Suprapubic skin (tissue), 4 donors: ENCODE measurements around the gene NRAS. TPM values are rescaled to one million over a fixed set of nuclear protein-coding genes. Genes with fewer than 3 reads are reported as not detected.
A peak's percentile ranks its signal among the peaks of the same experiment; 100 is the strongest.

Experiments used
- DNase-seq, 2 donors: peaks; one replicate each; pipeline ENCODE4 v3.0.0-alpha.2; 2019; ENCODE audit warnings: low spot score in 2 of 2
- H3K27ac ChIP-seq: fragments of 200-600 bp; sonication (generic); one replicate; pipeline ENCODE4 v1.5.1; 2019
- H3K27me3 ChIP-seq: fragments of 200-600 bp; sonication (generic); one replicate; pipeline ENCODE4 v1.5.1; 2019
- H3K36me3 ChIP-seq: fragments of 200-600 bp; sonication (generic); one replicate; pipeline ENCODE4 v1.5.1; 2019
- H3K4me1 ChIP-seq: fragments of 200-600 bp; sonication (generic); one replicate; pipeline ENCODE4 v1.5.1; 2019
- H3K4me3 ChIP-seq: fragments of 200-600 bp; sonication (generic); one replicate; pipeline ENCODE4 v1.5.1; 2019; ENCODE audit warnings: mild to moderate bottlenecking
- H3K9me3 ChIP-seq: fragments of 200-600 bp; sonication (generic); one replicate; pipeline ENCODE4 v1.5.1; 2019
- CTCF ChIP-seq, 2 donors: fragments of 200-600 bp in 1 of 2; fragments of 450-650 bp in 1 of 2; sonication (generic) in 1 of 2; IDR thresholded peaks; one replicate each; pipeline ENCODE4 v1.5.1; 2016 to 2019; ENCODE audit warnings: antibody characterized with exemption in 2 of 2, mild to moderate bottlenecking in 1 of 2, moderate library complexity in 1 of 2
- EP300 ChIP-seq: sonication (generic); formaldehyde crosslinking; IDR thresholded peaks from one replicate; pipeline ENCODE4 v1.6.1; 2017; ENCODE audit warnings: antibody characterized with exemption
- POLR2A ChIP-seq, 2 donors: fragments of 450-650 bp; IDR thresholded peaks; one replicate each; pipeline ENCODE4 v1.6.1; 2017; ENCODE audit warnings: antibody characterized with exemption in 2 of 2, mild to moderate bottlenecking in 2 of 2, moderate library complexity in 2 of 2
- POLR2AphosphoS5 ChIP-seq, 3 donors: sonication (generic); formaldehyde crosslinking; IDR thresholded peaks; one replicate each; pipeline ENCODE4 v1.6.1; 2017; ENCODE audit warnings: antibody characterized with exemption in 3 of 3
- WGBS: methylation state at CpG from one replicate; pipeline ENCODE4 v1.1.5; 2018; 5-methylcytosine and 5-hydroxymethylcytosine counted together
- total RNA-seq, 4 donors: library from RNA; depleted of rRNA; stranded (reverse); fragments of >200 nt; gene quantifications; one replicate each; pipeline ENCODE4 v1.1.0, GENCODE V29; 2016

Gene NRAS
- 10 to 100 TPM; 21.8 to 41.1 (median 33.3) TPM for total RNA-seq

- no peaks in the 10 kb centered on the region for H3K9me3 ChIP-seq
- DNase-seq, result peak; percentile 97
- TF ChIP-seq CTCF (IDR thresholded peaks at IDR 0.05) (no peak), POLR2A (IDR thresholded peaks at IDR 0.05) (peak in 1 of 2 donors; percentile 63), POLR2AphosphoS5 (IDR thresholded peaks at IDR 0.05) (peak; percentile 42 to 88 (median 88)), EP300 (no peak)
- under 1% methylated on average over 38 of the region's 38 CpGs for WGBS
- peaks cover 61% of the 10 kb centered on the region for H3K36me3 ChIP-seq
- peaks cover 26% of the 10 kb centered on the region for H3K4me1 ChIP-seq
- peak within 1 kb of the TSS; percentile 91 for H3K27ac ChIP-seq
- peak within 1 kb of the TSS; percentile 72 for H3K4me3 ChIP-seq
- H3K27me3 ChIP-seq, result no peaks in the 10 kb centered on the region
Observed at GRCh38 chr1:114716304-114717170, at the start of gene NRAS. Gene NRAS (minus strand): TSS chr1:114716771. CDS start chr1:114716160, 611 bp downstream.

- no peak overlapping the region for H3K4me3 ChIP-seq
- 84% methylated on average over 4 of the region's 4 CpGs for WGBS
- H3K4me1 ChIP-seq, result no peaks in the 10 kb centered on the region
- no peak for DNase-seq
- no peaks in the 10 kb centered on the region for H3K36me3 ChIP-seq
- no peaks in the 10 kb centered on the region for H3K9me3 ChIP-seq
- H3K27me3 ChIP-seq, result no peaks in the 10 kb centered on the region
- no peak overlapping the region for H3K27ac ChIP-seq
- TF ChIP-seq EP300 (no peak), POLR2A (IDR thresholded peaks at IDR 0.05) (no peak), CTCF (IDR thresholded peaks at IDR 0.05) (no peak), POLR2AphosphoS5 (IDR thresholded peaks at IDR 0.05) (no peak)
Observed at GRCh38 chr1:114764689-114765088, 48.1 kb upstream of the NRAS start.

GRCh38 chr1:114758256-114758832 is 41.8 kb upstream of the NRAS start:
- Histone ChIP-seq H3K9me3 (no peaks in the 10 kb centered on the region), H3K36me3 (no peaks in the 10 kb centered on the region), H3K4me1 (peaks cover 41% of the 10 kb centered on the region), H3K27me3 (no peaks in the 10 kb centered on the region), H3K27ac (peak overlapping the region; percentile 99), H3K4me3 (peak overlapping the region; percentile 84)
- 13% methylated on average over 6 of the region's 6 CpGs for WGBS
- peak in 1 of 2 donors; percentile 13 for TF ChIP-seq CTCF (IDR thresholded peaks at IDR 0.05)
- TF ChIP-seq POLR2A (IDR thresholded peaks at IDR 0.05), result no peak
- TF ChIP-seq POLR2AphosphoS5 (IDR thresholded peaks at IDR 0.05), result no peak
- TF ChIP-seq EP300, result peak; percentile 29
- DNase-seq, result no peak

- peak within 1 kb of the TSS; percentile 84 for H3K4me3 ChIP-seq
- 0% methylated on average over 48 of the region's 50 CpGs for WGBS
Observed at GRCh38 chr1:114757455-114758255, 41.1 kb upstream of the NRAS start, which contains the start of gene CSDE1. Gene CSDE1 (minus strand): TSS chr1:114757984. CDS start chr1:114739890, 18,094 bp downstream.

More at GRCh38 chr1:114757455-114758255, 41.1 kb upstream of the NRAS start, which contains the start of gene CSDE1:
- Histone ChIP-seq H3K27ac (peak within 1 kb of the TSS; percentile 99), H3K36me3 (no peaks in the 10 kb centered on the region), H3K4me1 (peaks cover 47% of the 10 kb centered on the region), H3K27me3 (no peaks in the 10 kb centered on the region), H3K9me3 (no peaks in the 10 kb centered on the region)
- peak; percentile 66 to 92 (median 92) for TF ChIP-seq POLR2AphosphoS5 (IDR thresholded peaks at IDR 0.05)
- peak in 1 of 2 donors; percentile 47 for TF ChIP-seq CTCF (IDR thresholded peaks at IDR 0.05)
- peak in 1 of 2 donors; percentile 93 for TF ChIP-seq POLR2A (IDR thresholded peaks at IDR 0.05)
- no peak for TF ChIP-seq EP300
- peak; percentile 98 to 99 for DNase-seq
